Activated CD8-positive, alpha-beta T cell treated with anti-CD3 and anti-CD28 coated beads, Interleukin-2, amount 10 ng/mL, durations not matched to agents 7 days and 5 days (primary cell): ENCODE data around the gene FRAS1. TPM values are rescaled to one million over a fixed set of nuclear protein-coding genes. Genes with fewer than 3 reads are reported as not detected.
"Not testable (repeated sequence)": the region's sequence is repeated elsewhere in the genome, so short reads cannot be mapped to it uniquely, and the experiment has no call there.

Experiments
- ATAC-seq: fragments of 150-1000 bp; cut with Tn5 transposase; one replicate; pipeline ENCODE4 v1.10.0; 2021; ENCODE audit warnings: moderate library complexity
- CTCF ChIA-PET: fragments of 350-600 bp; sonication (Branson Sonifier 250); formaldehyde crosslinking; loops from one replicate; lab custom pipeline; 2021; ENCODE audit warnings: antibody characterized with exemption; lab: Charles Lee
- POLR2A ChIA-PET: fragments of 350-600 bp; sonication (Branson Sonifier 250); formaldehyde crosslinking; loops from one replicate; lab custom pipeline; 2021; ENCODE audit warnings: antibody characterized with exemption; lab: Charles Lee
- DNase-seq: peaks from one replicate; pipeline ENCODE4 v3.0.0-alpha.2; 2020
- H3K27ac Mint-ChIP-seq: one replicate; pipeline ENCODE4 v1.8.0; 2021; ENCODE audit warnings: mild to moderate bottlenecking, mixed read lengths
- H3K27me3 Mint-ChIP-seq: one replicate; pipeline ENCODE4 v1.8.0; 2021; ENCODE audit warnings: low read depth, mixed read lengths
- H3K36me3 Mint-ChIP-seq: one replicate; pipeline ENCODE4 v1.8.0; 2021; ENCODE audit warnings: low read depth, mixed read lengths
- H3K4me1 Mint-ChIP-seq: one replicate; pipeline ENCODE4 v1.8.0; 2021; ENCODE audit warnings: low read depth, mixed read lengths
- H3K4me3 Mint-ChIP-seq: one replicate; pipeline ENCODE4 v1.8.0; 2021; ENCODE audit warnings: mild to moderate bottlenecking, mixed read lengths
- H3K9me3 Mint-ChIP-seq: one replicate; pipeline ENCODE4 v1.8.0; 2022; ENCODE audit warnings: mixed read lengths; ENCODE audit not compliant: insufficient read depth
- total RNA-seq, 2 experiments: library from RNA; stranded (reverse); gene quantifications; one replicate each; pipeline ENCODE4 v1.2.3, GENCODE V29; 2021

Gene FRAS1
- total RNA-seq, 2 experiments from 2014 or later, result 0.08 TPM; not detected in 1

- Mint-ChIP-seq H3K27me3 (peaks cover 37% of the 10 kb centered on the region), H3K9me3 (no peaks in the 10 kb centered on the region), H3K36me3 (no peaks in the 10 kb centered on the region), H3K4me1 (peaks cover 13% of the 10 kb centered on the region), H3K27ac (no peak overlapping the region), H3K4me3 (no peak overlapping the region)
- DNase-seq (no peak), ATAC-seq (no peak)
- POLR2A ChIA-PET, result no interaction called here
- CTCF ChIA-PET, result no interaction called here
Measured at GRCh38 chr4:78325271-78326157, 268.4 kb downstream of the FRAS1 start.

- H3K9me3 Mint-ChIP-seq, H3K4me1 Mint-ChIP-seq, ATAC-seq, H3K4me3 Mint-ChIP-seq, H3K36me3 Mint-ChIP-seq, POLR2A ChIA-PET, DNase-seq, H3K27ac Mint-ChIP-seq: not testable (repeated sequence)
- H3K27me3 Mint-ChIP-seq, result peaks cover 41% of the 10 kb centered on the region
- CTCF ChIA-PET, result interaction anchor here (1.1 kb wide), 1 partner anchor 713 kb away, joined by 3 read pairs; no protein-coding TSS in a partner anchor
Measured at GRCh38 chr4:78328591-78328990, 271.5 kb downstream of the FRAS1 start.

GRCh38 chr4:78331186-78331585, 274.1 kb downstream of the FRAS1 start:
- no peaks in the 10 kb centered on the region for H3K4me1 Mint-ChIP-seq
- no peak for DNase-seq
- ATAC-seq, result no peak
- H3K4me3 Mint-ChIP-seq, result no peak overlapping the region
- ChIA-PET POLR2A (no interaction called here), CTCF (no interaction called here)
- H3K27me3 Mint-ChIP-seq, result peaks cover 38% of the 10 kb centered on the region
- H3K36me3 Mint-ChIP-seq, result no peaks in the 10 kb centered on the region
- no peaks in the 10 kb centered on the region for H3K9me3 Mint-ChIP-seq
- no peak overlapping the region for H3K27ac Mint-ChIP-seq

GRCh38 chr4:78331965-78332364, 274.8 kb downstream of the FRAS1 start:
- CTCF ChIA-PET, result no interaction called here
- POLR2A ChIA-PET, result no interaction called here
- H3K4me3 Mint-ChIP-seq, result no peak overlapping the region
- H3K9me3 Mint-ChIP-seq, result no peaks in the 10 kb centered on the region
- H3K4me1 Mint-ChIP-seq, result no peaks in the 10 kb centered on the region
- H3K27me3 Mint-ChIP-seq, result peaks cover 34% of the 10 kb centered on the region
- ATAC-seq, result no peak
- DNase-seq, result no peak
- no peaks in the 10 kb centered on the region for H3K36me3 Mint-ChIP-seq
- H3K27ac Mint-ChIP-seq, result no peak overlapping the region

- ChIA-PET CTCF (no interaction called here), POLR2A (no interaction called here)
- no peaks in the 10 kb centered on the region for H3K4me1 Mint-ChIP-seq
- H3K36me3 Mint-ChIP-seq, result no peaks in the 10 kb centered on the region
- no peaks in the 10 kb centered on the region for H3K9me3 Mint-ChIP-seq
- H3K27ac Mint-ChIP-seq, result no peak overlapping the region
- ATAC-seq, result no peak
- DNase-seq, result no peak
- H3K27me3 Mint-ChIP-seq, result peaks cover 30% of the 10 kb centered on the region
- H3K4me3 Mint-ChIP-seq, result no peak overlapping the region
Measured at GRCh38 chr4:78332976-78333375, 275.9 kb downstream of the FRAS1 start.

- DNase-seq (no peak), ATAC-seq (no peak)
- ChIA-PET CTCF (no interaction called here), POLR2A (no interaction called here)
- Mint-ChIP-seq H3K36me3 (no peaks in the 10 kb centered on the region), H3K9me3 (no peaks in the 10 kb centered on the region), H3K27ac (no peak overlapping the region), H3K4me1 (no peaks in the 10 kb centered on the region), H3K4me3 (no peak overlapping the region), H3K27me3 (peaks cover 43% of the 10 kb centered on the region)
Measured at GRCh38 chr4:78336093-78336943, 279.2 kb downstream of the FRAS1 start.

GRCh38 chr4:78337244-78338020, 280.3 kb downstream of the FRAS1 start:
- ChIA-PET CTCF (no interaction called here), POLR2A (no interaction called here)
- DNase-seq (no peak), ATAC-seq (no peak)
- Mint-ChIP-seq H3K4me1 (no peaks in the 10 kb centered on the region), H3K27me3 (peaks cover 41% of the 10 kb centered on the region), H3K36me3 (no peaks in the 10 kb centered on the region), H3K4me3 (no peak overlapping the region), H3K27ac (no peak overlapping the region), H3K9me3 (no peaks in the 10 kb centered on the region)

- Mint-ChIP-seq H3K27ac (no peak overlapping the region), H3K4me3 (no peak overlapping the region)
- POLR2A ChIA-PET, result no interaction called here
Measured at GRCh38 chr4:78342125-78342524, 285.0 kb downstream of the FRAS1 start.

GRCh38 chr4:78343682-78344081, 286.6 kb downstream of the FRAS1 start:
- Mint-ChIP-seq H3K4me3 (no peak overlapping the region), H3K27me3 (peaks cover 25% of the 10 kb centered on the region), H3K36me3 (no peaks in the 10 kb centered on the region), H3K4me1 (no peaks in the 10 kb centered on the region), H3K9me3 (no peaks in the 10 kb centered on the region), H3K27ac (no peak overlapping the region)
- ChIA-PET POLR2A (no interaction called here), CTCF (interaction anchor here (0.7 kb wide), 1 partner anchor 17 kb away, joined by 3 read pairs; no protein-coding TSS in a partner anchor)
- ATAC-seq (no peak), DNase-seq (no peak)

More at GRCh38 chr4:78342125-78342524, 285.0 kb downstream of the FRAS1 start:
- DNase-seq (no peak), ATAC-seq (no peak)
- CTCF ChIA-PET, result interaction anchor here (1.1 kb wide), 1 partner anchor 12 kb away, joined by 4 read pairs; no protein-coding TSS in a partner anchor
- Mint-ChIP-seq H3K27me3 (peaks cover 27% of the 10 kb centered on the region), H3K36me3 (no peaks in the 10 kb centered on the region), H3K9me3 (no peaks in the 10 kb centered on the region), H3K4me1 (no peaks in the 10 kb centered on the region)

- Mint-ChIP-seq H3K27me3 (peaks cover 17% of the 10 kb centered on the region), H3K27ac (no peak overlapping the region), H3K4me1 (no peaks in the 10 kb centered on the region), H3K9me3 (no peaks in the 10 kb centered on the region), H3K4me3 (no peak overlapping the region), H3K36me3 (no peaks in the 10 kb centered on the region)
- no peak for DNase-seq
- CTCF ChIA-PET, result no interaction called here
- no peak for ATAC-seq
- POLR2A ChIA-PET, result no interaction called here
Measured at GRCh38 chr4:78345237-78345636, 288.1 kb downstream of the FRAS1 start.

GRCh38 chr4:78346222-78346621, 289.1 kb downstream of the FRAS1 start:
- no peak for DNase-seq
- Mint-ChIP-seq H3K27me3 (peaks cover 11% of the 10 kb centered on the region), H3K27ac (no peak overlapping the region), H3K36me3 (no peaks in the 10 kb centered on the region), H3K9me3 (no peaks in the 10 kb centered on the region), H3K4me1 (no peaks in the 10 kb centered on the region), H3K4me3 (no peak overlapping the region)
- ChIA-PET CTCF (no interaction called here), POLR2A (no interaction called here)
- no peak for ATAC-seq
